HG03378 (cell line): ENCODE data around the gene PTPRM.

Experiments used
- ATAC-seq: cut with Tn5 transposase; IDR thresholded peaks from one replicate; pipeline ENCODE4 v1.9.1; 2021; ENCODE audit warnings: mild to moderate bottlenecking, moderate library complexity; ENCODE audit not compliant: unreplicated experiment

Gene PTPRM

DNA sequence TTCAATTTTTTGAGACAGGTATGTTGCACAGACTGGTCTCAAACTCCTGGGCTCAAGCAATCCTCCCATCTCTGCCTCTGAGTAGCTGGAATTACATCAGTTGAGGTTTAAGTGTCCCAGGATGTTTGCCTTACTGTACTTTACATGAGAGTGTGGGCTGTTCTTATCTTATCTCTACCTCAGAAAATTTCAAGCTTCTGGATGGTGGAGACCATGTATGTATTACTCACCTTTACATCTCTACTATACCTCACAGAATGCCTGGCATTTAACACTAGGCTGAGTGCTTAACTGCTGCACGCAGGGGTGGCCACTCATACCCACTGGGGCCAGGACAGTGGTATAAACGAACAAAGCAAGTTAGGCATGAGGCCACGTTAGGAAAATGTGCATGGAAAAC lies 770.1 kb downstream of the PTPRM start:
- no peak for ATAC-seq

GRCh38 chr18:8339210-8339609 lies 772.1 kb downstream of the PTPRM start:
- no peak for ATAC-seq

GRCh38 chr18:8339952-8340351 lies 772.8 kb downstream of the PTPRM start:
- ATAC-seq: no peak

DNA sequence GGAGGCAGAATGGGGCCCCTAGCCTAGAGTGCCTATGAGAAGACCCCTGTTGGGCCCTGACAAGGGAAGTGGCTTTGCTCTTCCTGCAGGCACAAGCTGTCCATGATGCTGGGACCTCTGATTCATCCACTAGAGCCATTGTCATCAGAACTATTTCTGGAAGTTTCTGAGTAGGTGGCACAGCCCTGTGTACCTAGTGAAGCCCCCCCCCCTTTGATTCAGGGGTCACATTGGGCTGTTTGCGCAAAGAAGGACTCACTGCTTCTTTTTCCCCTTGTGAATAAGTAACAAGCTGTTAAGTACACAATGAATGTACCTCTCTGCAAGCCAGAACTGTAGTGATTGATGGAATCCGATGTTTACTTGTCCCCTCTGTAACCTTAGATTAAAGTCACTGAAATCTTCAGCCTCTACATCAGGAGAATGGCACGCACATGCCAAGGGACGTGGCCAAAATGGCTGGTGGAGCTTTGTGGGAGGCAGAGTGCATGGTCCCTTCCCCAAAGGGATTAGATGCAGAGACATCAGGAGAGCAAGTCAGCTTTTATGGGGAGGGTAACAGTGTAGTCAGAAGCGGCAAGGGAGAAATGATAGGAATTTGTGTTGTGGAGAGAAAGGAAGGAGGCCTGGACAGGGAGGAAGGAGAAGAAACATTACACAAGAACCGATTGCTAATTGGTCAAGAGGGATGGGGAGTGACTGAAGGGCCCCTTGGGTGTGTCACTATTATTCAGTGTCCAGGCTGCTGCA lies 774.5 kb downstream of the PTPRM start:
- no peak for ATAC-seq

DNA sequence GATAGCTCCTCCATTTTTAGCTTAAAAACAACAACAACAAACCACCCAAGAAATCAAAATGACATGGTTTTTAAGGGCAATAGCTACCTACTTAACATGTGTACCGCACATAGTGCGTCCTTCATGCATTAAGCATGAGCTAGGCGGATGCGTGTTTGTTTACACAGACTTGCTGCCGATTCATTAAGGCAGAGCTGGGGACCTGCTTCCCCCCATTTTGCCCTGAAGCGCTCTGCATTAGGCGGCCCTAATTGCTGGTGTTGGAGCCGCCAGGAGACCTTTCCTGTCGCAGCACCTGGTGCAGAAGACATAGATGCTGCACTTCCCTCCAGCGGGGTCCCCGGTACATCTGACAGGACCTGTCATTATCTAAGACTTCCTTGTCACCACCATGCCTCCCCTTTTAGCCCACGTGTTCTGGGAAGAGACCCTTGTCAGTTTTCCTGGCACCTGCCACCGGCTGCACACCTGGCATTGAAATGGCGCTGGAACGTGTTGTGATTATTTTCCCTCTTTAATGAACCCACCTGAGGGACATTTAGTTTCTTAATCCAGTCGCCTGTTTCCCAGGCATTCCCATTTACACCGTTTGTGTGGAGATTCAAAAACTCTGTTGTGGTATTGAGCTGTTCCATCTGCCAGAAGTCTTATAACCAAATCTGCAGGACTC lies 781.1 kb downstream of the PTPRM start:
- ATAC-seq: no peak

DNA sequence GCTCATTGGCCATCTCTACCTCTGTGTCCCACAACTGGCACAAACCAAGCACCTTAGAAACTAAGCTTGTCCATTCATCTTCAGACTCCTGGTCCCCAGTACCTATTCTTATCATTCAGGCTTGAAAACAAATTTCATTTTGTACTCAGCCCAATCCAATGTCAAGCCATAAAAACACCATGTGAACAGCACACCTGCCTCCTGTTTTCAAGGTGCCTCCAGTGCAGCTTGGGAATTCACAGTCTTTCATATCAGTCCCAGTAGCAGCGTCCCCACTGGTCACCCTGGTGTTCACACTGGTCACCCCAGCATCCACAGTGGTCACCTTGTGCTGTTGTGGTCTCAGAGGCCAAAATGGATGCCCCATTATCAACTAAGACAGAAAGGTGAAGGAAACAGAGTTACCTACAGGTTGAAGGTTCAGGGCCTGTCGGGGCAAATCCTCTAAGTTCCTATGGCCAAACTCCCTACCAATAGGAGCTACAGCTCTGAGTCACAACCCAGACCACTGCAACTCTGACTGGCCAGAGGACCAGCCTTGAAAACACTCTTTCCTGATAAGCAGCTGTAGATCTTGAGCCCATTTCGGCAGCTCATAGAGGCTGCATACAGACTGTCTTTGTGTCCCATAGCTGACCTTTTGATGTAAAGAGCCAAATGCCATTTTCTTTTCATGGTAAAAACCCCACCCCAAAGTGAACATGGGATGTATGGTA lies 782.6 kb downstream of the PTPRM start:
- no peak for ATAC-seq

- ATAC-seq: no peak
Observed at GRCh38 chr18:8350628-8351027, 783.5 kb downstream of the PTPRM start.

DNA sequence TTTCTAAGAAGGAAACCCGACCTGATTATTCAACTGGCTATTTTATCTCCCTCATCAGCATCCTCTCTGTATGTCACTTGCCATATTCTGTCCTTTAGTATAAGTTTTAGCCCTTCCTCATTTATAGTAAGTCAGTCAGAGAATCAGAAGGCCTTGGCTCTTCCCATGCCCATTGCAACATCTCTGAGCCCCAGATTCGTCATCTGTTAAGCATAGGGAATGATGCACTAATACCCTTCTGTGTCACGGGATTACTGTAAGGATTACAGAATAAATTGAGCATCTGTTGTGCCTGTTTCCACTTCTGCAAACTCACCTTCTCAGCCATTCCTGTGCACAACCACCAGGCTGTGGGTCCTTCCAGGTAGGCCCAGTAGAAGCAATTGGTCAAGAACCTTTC lies 784.0 kb downstream of the PTPRM start:
- no peak for ATAC-seq

DNA sequence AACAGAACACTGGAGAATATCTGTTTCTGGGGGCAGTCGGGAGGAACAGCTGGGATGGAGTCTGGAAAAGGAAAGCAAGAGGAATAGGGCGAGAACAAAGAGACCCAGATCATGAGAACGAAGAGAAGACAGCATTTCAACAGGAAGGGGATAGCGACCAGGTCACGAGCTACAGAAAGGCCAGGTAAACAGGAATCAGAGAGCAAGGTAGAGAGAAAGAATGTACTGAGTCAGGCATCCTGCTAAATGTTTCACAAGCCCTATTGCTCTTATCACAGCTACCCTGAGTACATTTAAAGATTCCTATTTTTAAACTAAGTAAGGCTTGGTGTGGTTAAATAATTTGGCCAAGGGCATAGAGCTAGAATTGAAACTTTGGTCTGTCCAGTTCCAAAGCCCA lies 787.2 kb downstream of the PTPRM start:
- ATAC-seq: no peak

DNA sequence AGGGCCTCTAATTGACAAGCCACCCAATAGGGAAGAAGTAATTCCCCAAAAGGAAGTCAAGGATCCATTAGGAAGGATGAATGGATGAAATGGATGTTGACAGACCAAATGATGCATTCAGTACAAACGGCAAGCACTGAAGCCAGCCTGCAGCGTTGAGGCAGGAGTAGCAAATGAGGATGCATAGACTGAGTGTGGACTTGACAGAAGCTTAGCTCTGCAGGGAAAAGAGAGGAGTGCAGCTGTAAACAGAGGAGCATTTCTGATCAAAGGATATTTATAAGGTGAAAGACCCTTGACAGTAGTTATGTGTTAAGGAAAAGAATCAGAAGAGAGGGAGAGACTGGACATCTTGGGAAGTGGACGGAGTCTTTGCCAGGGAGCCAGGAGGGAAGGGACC lies 788.9 kb downstream of the PTPRM start:
- ATAC-seq: no peak

GRCh38 chr18:8357320-8357719 lies 790.2 kb downstream of the PTPRM start:
- no peak for ATAC-seq

GRCh38 chr18:8358033-8358765 lies 791.1 kb downstream of the PTPRM start:
- ATAC-seq: no peak

- ATAC-seq: no peak
Observed at GRCh38 chr18:8359076-8359475, 792.0 kb downstream of the PTPRM start.

DNA sequence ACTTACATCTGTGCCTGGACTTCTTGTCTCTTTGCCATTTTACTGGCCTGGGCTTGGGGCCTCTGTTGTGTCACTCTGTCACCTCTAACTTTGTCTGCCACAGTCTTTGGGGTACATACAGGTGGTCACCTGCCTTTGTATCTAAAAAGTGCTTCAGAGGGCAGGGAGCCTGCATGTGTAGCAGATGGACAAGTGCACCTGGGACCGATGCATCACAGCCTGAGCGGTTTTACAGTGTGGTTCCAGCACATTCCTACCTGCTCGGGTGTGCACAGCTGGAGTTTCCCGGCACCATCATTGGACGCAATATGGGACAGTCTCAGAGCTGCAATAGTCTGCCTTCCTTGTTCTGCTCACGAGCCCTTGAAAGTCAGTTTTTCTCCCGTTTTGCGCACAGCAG lies 792.4 kb downstream of the PTPRM start:
- no peak for ATAC-seq

DNA sequence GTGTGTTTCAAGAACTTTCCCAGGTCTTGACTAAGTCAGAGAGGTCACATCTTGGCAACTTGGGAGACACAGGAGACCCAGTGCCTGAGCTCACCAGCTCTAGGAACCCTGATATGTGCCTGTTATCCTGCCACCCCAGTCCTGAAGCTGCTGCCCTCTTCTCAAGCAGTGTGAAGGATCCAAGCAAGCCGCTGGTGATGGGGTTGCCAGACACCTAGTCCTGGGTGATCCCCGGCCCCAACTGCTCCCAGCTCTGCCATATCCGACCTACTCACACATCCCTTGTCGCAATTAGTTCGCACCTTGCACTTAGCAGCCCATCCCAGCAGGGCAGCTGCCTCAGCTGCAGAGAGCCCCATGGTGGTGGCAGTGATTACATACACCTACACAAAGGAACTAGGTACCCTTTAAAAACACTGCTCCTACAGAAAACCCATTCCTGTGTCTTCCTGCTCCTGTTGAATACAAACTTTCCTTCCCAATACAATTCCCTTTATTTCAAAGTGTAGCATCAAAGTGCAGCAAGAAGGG lies 794.9 kb downstream of the PTPRM start:
- no peak for ATAC-seq

GRCh38 chr18:8362863-8363262 lies 795.7 kb downstream of the PTPRM start:
- no peak for ATAC-seq

- ATAC-seq: no peak
Observed at GRCh38 chr18:8364385-8364784, 797.3 kb downstream of the PTPRM start.

DNA sequence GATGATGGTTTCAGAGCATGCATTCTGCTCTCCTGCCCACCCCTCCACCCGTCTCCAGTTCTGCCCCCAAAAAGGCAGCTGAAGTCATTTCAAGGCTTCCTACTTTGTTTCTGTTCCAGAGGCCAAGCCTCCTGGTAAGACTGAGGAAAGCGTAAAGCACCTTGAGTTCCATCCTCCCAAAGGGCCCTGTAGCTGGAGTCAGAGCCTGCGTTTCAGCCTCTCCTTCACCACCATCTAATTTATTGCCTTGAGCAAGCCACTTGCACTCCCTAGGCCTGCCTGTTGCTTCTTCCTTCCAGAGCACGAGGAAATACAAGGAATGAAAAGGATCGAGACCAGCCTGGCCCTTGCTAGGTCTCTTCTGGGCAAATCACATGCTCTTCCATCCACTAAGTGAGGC lies 797.9 kb downstream of the PTPRM start:
- no peak for ATAC-seq

DNA sequence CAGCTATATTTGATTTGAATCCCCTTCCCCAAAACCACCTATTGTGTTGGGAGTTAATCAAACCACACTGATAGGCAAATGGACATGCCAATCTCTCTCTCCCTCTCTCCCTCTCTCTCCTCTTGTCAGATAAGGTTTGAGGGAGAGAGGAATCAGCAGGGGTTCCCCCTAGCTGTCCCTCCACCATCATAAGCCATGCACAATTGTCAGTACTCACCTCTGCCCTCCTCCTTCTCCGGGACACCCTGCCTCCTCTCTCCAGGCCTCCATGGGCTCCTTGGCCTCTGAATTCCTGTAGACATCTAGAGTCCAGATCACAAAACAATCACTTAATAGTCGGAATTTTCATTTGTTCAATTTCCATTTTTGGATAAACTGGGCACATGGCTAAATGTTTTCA lies 798.4 kb downstream of the PTPRM start:
- no peak for ATAC-seq

DNA sequence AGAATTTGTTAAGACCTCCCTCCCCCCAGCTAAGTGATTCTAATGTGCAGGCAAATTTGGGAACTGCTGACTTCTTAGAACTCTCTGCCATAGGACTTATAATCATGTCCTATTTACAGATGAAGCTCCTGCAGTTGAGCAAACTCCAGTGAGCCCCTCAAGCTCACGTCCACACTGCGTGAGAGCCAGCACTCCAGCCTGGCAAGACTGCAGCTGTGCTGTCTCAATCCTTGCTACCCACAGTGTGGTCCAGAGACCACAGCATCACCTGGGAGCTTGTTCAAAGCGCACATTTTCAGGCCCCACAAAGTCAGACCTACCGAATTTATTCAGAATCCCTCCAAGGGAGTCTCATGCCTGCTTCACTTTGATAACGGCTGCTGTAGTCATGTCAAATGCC lies 799.0 kb downstream of the PTPRM start:
- no peak for ATAC-seq

- ATAC-seq: no peak
Observed at GRCh38 chr18:8366656-8367055, 799.5 kb downstream of the PTPRM start.
